B cell (primary cell): ENCODE results near the gene AGBL4. TPM values are rescaled to one million over a fixed set of nuclear protein-coding genes. Genes with fewer than 3 reads are reported as not detected.

ENCODE experiments used
- ATAC-seq: fragments of 200-7000 bp; cut with Tn5 transposase; one replicate; pipeline ENCODE4 v1.10.0; 2021; ENCODE audit warnings: low read depth, mild to moderate bottlenecking, moderate number of reproducible peaks, moderate library complexity
- CTCF ChIA-PET: fragments of 350-600 bp; sonication (Branson Sonifier 250); formaldehyde crosslinking; loops from one replicate; lab custom pipeline; 2021; ENCODE audit warnings: antibody characterized with exemption, inconsistent platforms; lab: Charles Lee
- POLR2A ChIA-PET: fragments of 350-600 bp; sonication (Branson Sonifier 250); formaldehyde crosslinking; loops from one replicate; lab custom pipeline; 2021; ENCODE audit warnings: antibody characterized with exemption; lab: Charles Lee
- DNase-seq: peaks from one replicate; pipeline ENCODE4 v3.0.0; 2013
- H2AFZ ChIP-seq: 2 replicates; pipeline ENCODE4 v1.6.1; 2012; ENCODE audit warnings: mild to moderate bottlenecking, low read depth, low read length; ENCODE audit not compliant: insufficient read depth, poor library complexity, severe bottlenecking
- H3K27ac ChIP-seq, 2 donors: 1 replicate in 1 of 2; 2 replicates in 1 of 2; pipeline ENCODE4 v1.5.1; 2012 to 2013; ENCODE audit warnings: low read length in 2 of 2, mild to moderate bottlenecking in 2 of 2, moderate library complexity in 1 of 2
- H3K27me3 ChIP-seq, 4 experiments: fragments of 200-600 bp in 1 of 4; sonication (generic) in 1 of 4; replicated peaks in 1 of 4; 1 replicate in 2 of 4; 2 replicates in 2 of 4; pipeline versions ENCODE4 v1.6.1 to v1.7.0; 2013 to 2016; ENCODE audit warnings: low read length in 3 of 4, mild to moderate bottlenecking in 2 of 4, mixed read lengths in 1 of 4, moderate library complexity in 1 of 4; ENCODE audit not compliant: insufficient read depth in 4 of 4, control insufficient read depth in 3 of 4; ENCODE audit errors: control extremely low read depth in 1 of 4
- H3K36me3 ChIP-seq, 2 experiments: replicated peaks in 1 of 2; 1 replicate in 1 of 2; 2 replicates in 1 of 2; pipeline versions ENCODE4 v1.6.1 to v1.7.1; 2013; ENCODE audit warnings: low read length in 1 of 2; ENCODE audit not compliant: insufficient read depth in 2 of 2, control insufficient read depth in 1 of 2; ENCODE audit errors: control extremely low read depth in 1 of 2, extremely low read depth in 1 of 2
- H3K4me1 ChIP-seq, 2 donors: fragments of 200-600 bp in 1 of 2; sonication (generic) in 1 of 2; 1 replicate in 1 of 2; 2 replicates in 1 of 2; pipeline versions ENCODE4 v1.5.1 to v1.6.1; 2013 to 2017; ENCODE audit warnings: low read length in 2 of 2; ENCODE audit not compliant: control insufficient read depth in 2 of 2, insufficient read depth in 2 of 2
- H3K4me2 ChIP-seq: replicated peaks from 2 replicates; pipeline ENCODE3; 2012; ENCODE audit warnings: mild to moderate bottlenecking, low read depth, low read length; ENCODE audit not compliant: poor library complexity, severe bottlenecking
- H3K4me3 ChIP-seq, 5 experiments: fragments of 200-600 bp in 1 of 5; sonication (generic) in 1 of 5; 1 replicate in 3 of 5; 2 replicates in 2 of 5; pipeline versions ENCODE4 v1.5.1 to v1.7.0; 2011 to 2016; ENCODE audit warnings: low read length in 4 of 5, mild to moderate bottlenecking in 4 of 5, low read depth in 2 of 5, control low read depth in 1 of 5, moderate library complexity in 1 of 5; ENCODE audit not compliant: insufficient read depth in 1 of 5; ENCODE audit errors: control extremely low read depth in 1 of 5, extremely low read depth in 1 of 5
- H3K79me2 ChIP-seq: fragments of 200-600 bp; sonication (generic); one replicate; pipeline ENCODE4 v1.6.0; 2016; ENCODE audit warnings: low read length; ENCODE audit not compliant: control insufficient read depth, insufficient read depth
- H3K9ac ChIP-seq: fragments of 200-600 bp; sonication (generic); 2 replicates; pipeline ENCODE4 v1.6.1; 2017; ENCODE audit warnings: mild to moderate bottlenecking, low read length, moderate library complexity
- H3K9me3 ChIP-seq, 3 donors: one replicate each; pipeline versions ENCODE4 v1.6.1 to v1.7.1; 2013; ENCODE audit warnings: low read length in 2 of 3; ENCODE audit not compliant: control insufficient read depth in 2 of 3, insufficient read depth in 1 of 3; ENCODE audit errors: control extremely low read depth in 1 of 3
- H4K20me1 ChIP-seq: 2 replicates; pipeline ENCODE4 v1.6.0; 2012; ENCODE audit warnings: mild to moderate bottlenecking, low read length; ENCODE audit not compliant: insufficient read depth, control insufficient read depth, poor library complexity, severe bottlenecking
- H3K27ac Mint-ChIP-seq: one replicate; pipeline ENCODE4 v1.8.0; 2021; ENCODE audit warnings: mixed read lengths
- H3K27me3 Mint-ChIP-seq: one replicate; pipeline ENCODE4 v1.8.0; 2021; ENCODE audit warnings: mixed read lengths
- H3K4me1 Mint-ChIP-seq: one replicate; pipeline ENCODE4 v1.8.0; 2021; ENCODE audit warnings: mixed read lengths
- H3K4me3 Mint-ChIP-seq: one replicate; pipeline ENCODE4 v1.8.0; 2021; ENCODE audit warnings: mixed read lengths
- H3K9me3 Mint-ChIP-seq: one replicate; pipeline ENCODE4 v1.8.0; 2022; ENCODE audit warnings: mixed read lengths; ENCODE audit not compliant: insufficient read depth
- CTCF ChIP-seq: fragments of 200-600 bp; IDR thresholded peaks from one replicate; pipeline ENCODE4 v1.8.0; 2022; ENCODE audit warnings: antibody characterized with exemption, mild to moderate bottlenecking
- EZH2 ChIP-seq: IDR thresholded peaks from 2 replicates; pipeline ENCODE4 v1.6.1; 2012; ENCODE audit warnings: borderline replicate concordance, low read depth, mild to moderate bottlenecking, moderate library complexity, low read length; ENCODE audit not compliant: insufficient read depth, poor library complexity, severe bottlenecking
- WGBS: methylation state at CpG from one replicate; pipeline ENCODE4 v1.1.5; 2013; ENCODE audit warnings: missing lambda C conversion rate; ENCODE audit not compliant: insufficient coverage; 5-methylcytosine and 5-hydroxymethylcytosine counted together
- intact Hi-C: fragments of 100-400 bp; cut with micrococcal nuclease; formaldehyde crosslinking; loops from one replicate; pipeline ENCODE4 v1.10.0; 2022
- polyA plus RNA-seq: library from polyadenylated mRNA; depleted of rRNA; stranded (reverse); fragments of >200 nt; gene quantifications from 2 replicates; pipeline ENCODE4 v1.2.3, GENCODE V29; 2012
- total RNA-seq, 2 donors: library from RNA; stranded (reverse); fragments of 120-200 nt in 1 of 2; gene quantifications; 1 replicate in 1 of 2; 2 replicates in 1 of 2; pipeline versions ENCODE4 v1.2.3 to v1.2.4, GENCODE V29; 2013 to 2022

Gene AGBL4
- total and polyA plus RNA-seq, 2 donors (not counting 1 experiment from before 2014, with no cell fraction given) = 0.07 to 0.12 TPM

GRCh38 chr1:48596046-48596445 lies 1427.7 kb downstream of the AGBL4 start:
- Histone ChIP-seq H3K27ac (no peak overlapping the region), H2AFZ (no peak overlapping the region), H4K20me1 (no peaks in the 10 kb centered on the region), H3K4me3 (no peak overlapping the region), H3K4me1 (no peaks in the 10 kb centered on the region), H3K9me3 (no peaks in the 10 kb centered on the region), H3K27me3 (no peaks in the 10 kb centered on the region), H3K79me2 (no peaks in the 10 kb centered on the region), H3K9ac (no peak overlapping the region), H3K4me2 (no peak overlapping the region), H3K36me3 (no peaks in the 10 kb centered on the region)
- WGBS = 100% methylated on average over 2 of the region's 2 CpGs
- ATAC-seq (no peak), DNase-seq (no peak)
- ChIA-PET POLR2A (no interaction called here), CTCF (no interaction called here)
- no peak overlapping the region for H3K27ac Mint-ChIP-seq
- intact Hi-C loops = no loop called here
- no peaks in the 10 kb centered on the region for H3K4me1 Mint-ChIP-seq
- no peaks in the 10 kb centered on the region for H3K9me3 Mint-ChIP-seq
- peaks cover 12% of the 10 kb centered on the region for H3K27me3 Mint-ChIP-seq
- H3K4me3 Mint-ChIP-seq = no peak overlapping the region
- no peak for TF ChIP-seq CTCF

- no peak for DNase-seq
- ATAC-seq = no peak
- 96% methylated on average over 5 of the region's 5 CpGs for WGBS
- TF ChIP-seq EZH2 = no peak
- TF ChIP-seq CTCF = no peak
- Histone ChIP-seq H3K4me1 (no peaks in the 10 kb centered on the region), H3K4me3 (no peak overlapping the region), H3K36me3 (no peaks in the 10 kb centered on the region), H3K9ac (no peak overlapping the region), H4K20me1 (no peaks in the 10 kb centered on the region), H3K79me2 (no peaks in the 10 kb centered on the region), H3K4me2 (no peak overlapping the region), H3K27me3 (no peaks in the 10 kb centered on the region), H3K9me3 (no peaks in the 10 kb centered on the region), H2AFZ (no peak overlapping the region), H3K27ac (no peak overlapping the region)
- H3K4me3 Mint-ChIP-seq = no peak overlapping the region
- H3K4me1 Mint-ChIP-seq = no peaks in the 10 kb centered on the region
- ChIA-PET CTCF (no interaction called here), POLR2A (no interaction called here)
- H3K9me3 Mint-ChIP-seq = no peaks in the 10 kb centered on the region
- H3K27ac Mint-ChIP-seq = no peak overlapping the region
- intact Hi-C loops = no loop called here
- H3K27me3 Mint-ChIP-seq = peaks cover 12% of the 10 kb centered on the region
Measured at GRCh38 chr1:48595613-48596012, 1428.1 kb downstream of the AGBL4 start.
